Esophagus muscularis mucosa (tissue), 4 donors: ENCODE results near the gene GAS6.

Experiments
- EP300 ChIP-seq: sonication (generic); formaldehyde crosslinking; IDR thresholded peaks from one replicate; pipeline ENCODE4 v1.6.1; 2017; ENCODE audit warnings: antibody characterized with exemption
- POLR2A ChIP-seq: fragments of 450-650 bp; IDR thresholded peaks from one replicate; pipeline ENCODE4 v1.6.1; 2017; ENCODE audit warnings: antibody characterized with exemption, moderate library complexity, mild to moderate bottlenecking, low read depth
- POLR2AphosphoS5 ChIP-seq, 2 donors: sonication (generic); formaldehyde crosslinking; IDR thresholded peaks; one replicate each; pipeline ENCODE4 v1.6.1; 2017; ENCODE audit warnings: antibody characterized with exemption in 2 of 2
- TF ChIP-seq, protein P1 (sequence below), 3 experiments: fragments of 200-600 bp in 2 of 3; fragments of 450-650 bp in 1 of 3; sonication (generic) in 2 of 3; IDR thresholded peaks; one replicate each; pipeline ENCODE4 v1.5.1; 2017 to 2019; ENCODE audit warnings: antibody characterized with exemption in 3 of 3, mild to moderate bottlenecking in 2 of 3, moderate library complexity in 1 of 3

DNA sequence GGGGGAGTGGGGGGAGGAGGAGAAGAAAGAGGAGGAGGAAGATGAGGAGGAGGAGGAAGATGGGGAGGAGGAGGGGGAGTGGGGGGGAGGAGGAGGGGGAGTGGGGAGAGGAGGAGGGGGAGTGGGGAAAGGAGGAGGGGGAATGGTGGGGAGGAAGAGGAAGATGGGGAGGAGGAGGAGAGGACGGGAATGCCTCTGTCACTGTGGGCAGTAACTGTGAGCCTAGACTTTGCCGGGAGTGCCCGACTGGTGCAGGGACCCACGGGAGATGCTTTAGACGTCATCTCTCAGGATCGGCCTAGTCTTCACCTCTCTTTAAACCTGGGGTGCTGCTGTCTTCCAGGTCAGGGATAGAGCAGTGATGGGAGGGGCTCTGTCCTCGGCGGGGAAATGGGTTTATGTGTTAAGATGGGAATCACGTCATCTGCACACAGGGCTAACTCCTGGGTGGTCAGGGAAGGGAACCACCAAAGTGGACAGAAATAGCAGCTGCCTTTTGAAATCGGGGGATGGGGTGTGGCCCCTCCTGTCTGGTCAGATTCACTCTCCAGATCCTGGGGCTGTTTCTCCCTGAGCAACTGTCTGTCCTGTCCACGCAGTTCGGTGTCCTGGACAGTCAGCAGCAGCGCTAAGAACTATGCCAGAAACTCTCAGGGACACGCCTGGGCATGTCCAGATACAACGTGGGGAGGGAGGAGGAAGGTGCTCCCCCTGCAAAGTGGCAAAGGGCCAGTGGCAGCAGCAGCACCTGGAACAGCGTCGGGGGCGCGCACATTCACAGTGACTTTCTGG is 26.9 kb downstream of the GAS6 start:
- TF ChIP-seq, protein P1, sequence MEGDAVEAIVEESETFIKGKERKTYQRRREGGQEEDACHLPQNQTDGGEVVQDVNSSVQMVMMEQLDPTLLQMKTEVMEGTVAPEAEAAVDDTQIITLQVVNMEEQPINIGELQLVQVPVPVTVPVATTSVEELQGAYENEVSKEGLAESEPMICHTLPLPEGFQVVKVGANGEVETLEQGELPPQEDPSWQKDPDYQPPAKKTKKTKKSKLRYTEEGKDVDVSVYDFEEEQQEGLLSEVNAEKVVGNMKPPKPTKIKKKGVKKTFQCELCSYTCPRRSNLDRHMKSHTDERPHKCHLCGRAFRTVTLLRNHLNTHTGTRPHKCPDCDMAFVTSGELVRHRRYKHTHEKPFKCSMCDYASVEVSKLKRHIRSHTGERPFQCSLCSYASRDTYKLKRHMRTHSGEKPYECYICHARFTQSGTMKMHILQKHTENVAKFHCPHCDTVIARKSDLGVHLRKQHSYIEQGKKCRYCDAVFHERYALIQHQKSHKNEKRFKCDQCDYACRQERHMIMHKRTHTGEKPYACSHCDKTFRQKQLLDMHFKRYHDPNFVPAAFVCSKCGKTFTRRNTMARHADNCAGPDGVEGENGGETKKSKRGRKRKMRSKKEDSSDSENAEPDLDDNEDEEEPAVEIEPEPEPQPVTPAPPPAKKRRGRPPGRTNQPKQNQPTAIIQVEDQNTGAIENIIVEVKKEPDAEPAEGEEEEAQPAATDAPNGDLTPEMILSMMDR (IDR thresholded peaks at IDR 0.05): no peak
- TF ChIP-seq POLR2A (no peak), EP300 (peak; percentile 24), POLR2AphosphoS5 (IDR thresholded peaks at IDR 0.05) (peak; percentile 52 to 76)
